Vagina (tissue), 2 donors: Measurements from ENCODE around the gene IRF9.

ENCODE experiments used
- CTCF ChIP-seq, 3 experiments: fragments of 450-650 bp in 2 of 3; fragments of 200-600 bp in 1 of 3; sonication (generic) in 1 of 3; IDR thresholded peaks; one replicate each; pipeline ENCODE4 v1.5.1; 2017 to 2019; ENCODE audit warnings: antibody characterized with exemption in 3 of 3, mild to moderate bottlenecking in 2 of 3, moderate library complexity in 2 of 3
- POLR2A ChIP-seq, 2 donors: fragments of 450-650 bp; IDR thresholded peaks; one replicate each; pipeline ENCODE4 v1.6.1; 2017; ENCODE audit warnings: antibody characterized with exemption in 2 of 2, mild to moderate bottlenecking in 2 of 2, moderate library complexity in 2 of 2
- POLR2AphosphoS5 ChIP-seq, 2 donors: sonication (generic); formaldehyde crosslinking; IDR thresholded peaks; one replicate each; pipeline ENCODE4 v1.9.0; 2017; ENCODE audit warnings: antibody characterized with exemption in 2 of 2, mild to moderate bottlenecking in 2 of 2, low read depth in 1 of 2; ENCODE audit not compliant: insufficient read depth in 1 of 2

- no peak for TF ChIP-seq CTCF (IDR thresholded peaks at IDR 0.05)
- TF ChIP-seq POLR2A (IDR thresholded peaks at IDR 0.05), result no peak
- TF ChIP-seq POLR2AphosphoS5 (IDR thresholded peaks at IDR 0.05; ENCODE audit: insufficient read depth in 1 of 2, low read depth in 1 of 2), result no peak
Measured at GRCh38 chr14:24147761-24148428, 13.2 kb upstream of the IRF9 start.
